Activated CD4-positive, alpha-beta T cell treated with anti-CD3 and anti-CD28 coated beads, Interleukin-10, Interleukin-2, amounts not matched to agents 100 ng/mL and 50 ng/mL, durations not matched to agents 16 hours and 8 hours (primary cell): ENCODE measurements around the gene NAPSA.
"Not testable (repeated sequence)": the region's sequence is repeated elsewhere in the genome, so short reads cannot be mapped to it uniquely, and the experiment has no call there.

Experiments used
- DNase-seq: peaks from one replicate; pipeline ENCODE4 v3.0.0-alpha.2; 2020

Gene NAPSA

GRCh38 chr19:50358483-50359327 is 6.7 kb downstream of the NAPSA start:
- DNase-seq: peak; percentile 85

GRCh38 chr19:50357178-50358100 is 8.0 kb downstream of the NAPSA start:
- DNase-seq: peak; percentile 90

- DNase-seq: no peak
Observed at GRCh38 chr19:50356691-50357177, 8.7 kb downstream of the NAPSA start.

- not testable (repeated sequence) for DNase-seq
Observed at GRCh38 chr19:50353487-50353880, 12.0 kb downstream of the NAPSA start.

GRCh38 chr19:50352242-50352641 is 13.2 kb downstream of the NAPSA start:
- DNase-seq: no peak

- no peak for DNase-seq
Observed at GRCh38 chr19:50349277-50350057, 16.0 kb downstream of the NAPSA start.

GRCh38 chr19:50347089-50347581 is 18.3 kb downstream of the NAPSA start:
- peak; percentile 83 for DNase-seq

- peak; percentile 62 for DNase-seq
Observed at GRCh38 chr19:50344661-50345318, 20.6 kb downstream of the NAPSA start.

GRCh38 chr19:50341091-50341564 is 24.3 kb downstream of the NAPSA start:
- DNase-seq: peak; percentile 66

- no peak for DNase-seq
Observed at GRCh38 chr19:50340331-50340730, 25.1 kb downstream of the NAPSA start.

GRCh38 chr19:50337031-50337430 is 28.4 kb downstream of the NAPSA start:
- DNase-seq: not testable (repeated sequence)

GRCh38 chr19:50334741-50335421 is 30.6 kb downstream of the NAPSA start:
- DNase-seq: no peak

GRCh38 chr19:50333737-50334617 is 31.5 kb downstream of the NAPSA start:
- peak; percentile 86 for DNase-seq

- DNase-seq: peak; percentile 96
Observed at GRCh38 chr19:50333235-50333736, 32.2 kb downstream of the NAPSA start.

GRCh38 chr19:50332244-50333038 is 33.0 kb downstream of the NAPSA start:
- no peak for DNase-seq

- DNase-seq: no peak
Observed at GRCh38 chr19:50331994-50332243, 33.5 kb downstream of the NAPSA start.

GRCh38 chr19:50331221-50331993 is 34.0 kb downstream of the NAPSA start:
- DNase-seq: peak; percentile 35

- DNase-seq: peak; percentile 95
Observed at GRCh38 chr19:50330365-50331078, 34.9 kb downstream of the NAPSA start.
